Measurements from ENCODE around the gene ZNF562. TPM values are rescaled to one million over a fixed set of nuclear protein-coding genes. Genes with fewer than 3 reads are reported as not detected.

Gene ZNF562
- total and polyA plus RNA-seq, 2 of the 4 experiments (the other 2 are of a cell fraction), result 5.2 to 43.7 TPM

DNA sequence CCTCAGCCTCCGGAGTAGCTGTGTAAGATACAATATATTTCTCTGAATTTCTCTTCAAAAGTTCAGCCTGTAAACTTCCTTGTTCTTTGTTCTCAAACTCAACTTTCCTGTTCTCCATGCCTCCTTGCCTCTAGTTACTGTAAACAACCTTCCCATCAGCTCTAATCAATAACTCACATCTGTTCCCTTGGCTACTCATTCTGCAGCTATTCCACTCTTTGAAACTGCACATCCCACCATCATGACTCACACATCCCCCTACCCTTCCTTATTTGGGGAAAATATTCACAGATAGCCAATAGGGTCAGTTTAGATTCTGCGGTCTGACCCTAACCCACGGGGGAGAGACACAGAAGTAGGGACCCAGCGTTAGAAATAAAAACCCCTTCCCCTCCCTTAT lies 2.0 kb downstream of the ZNF562 start:
- no peak overlapping the region for H3K23ac ChIP-seq (ENCODE audit: low read depth, low read length)
- no peak overlapping the region for H3K9ac ChIP-seq (ENCODE audit: low read depth, low read length)
- TF ChIP-seq RFX5 (IDR thresholded peaks at IDR 0.05; ENCODE audit: low read depth, low read length), result no peak
- no peak for TF ChIP-seq SMC3 (IDR thresholded peaks at IDR 0.05; ENCODE audit: low read depth, low read length)
- no peak for TF ChIP-seq RAD21 (IDR thresholded peaks at IDR 0.05; ENCODE audit: low read length)
- TF ChIP-seq, protein P1, sequence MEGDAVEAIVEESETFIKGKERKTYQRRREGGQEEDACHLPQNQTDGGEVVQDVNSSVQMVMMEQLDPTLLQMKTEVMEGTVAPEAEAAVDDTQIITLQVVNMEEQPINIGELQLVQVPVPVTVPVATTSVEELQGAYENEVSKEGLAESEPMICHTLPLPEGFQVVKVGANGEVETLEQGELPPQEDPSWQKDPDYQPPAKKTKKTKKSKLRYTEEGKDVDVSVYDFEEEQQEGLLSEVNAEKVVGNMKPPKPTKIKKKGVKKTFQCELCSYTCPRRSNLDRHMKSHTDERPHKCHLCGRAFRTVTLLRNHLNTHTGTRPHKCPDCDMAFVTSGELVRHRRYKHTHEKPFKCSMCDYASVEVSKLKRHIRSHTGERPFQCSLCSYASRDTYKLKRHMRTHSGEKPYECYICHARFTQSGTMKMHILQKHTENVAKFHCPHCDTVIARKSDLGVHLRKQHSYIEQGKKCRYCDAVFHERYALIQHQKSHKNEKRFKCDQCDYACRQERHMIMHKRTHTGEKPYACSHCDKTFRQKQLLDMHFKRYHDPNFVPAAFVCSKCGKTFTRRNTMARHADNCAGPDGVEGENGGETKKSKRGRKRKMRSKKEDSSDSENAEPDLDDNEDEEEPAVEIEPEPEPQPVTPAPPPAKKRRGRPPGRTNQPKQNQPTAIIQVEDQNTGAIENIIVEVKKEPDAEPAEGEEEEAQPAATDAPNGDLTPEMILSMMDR (conservative IDR thresholded peaks at IDR 0.05; ENCODE audit: low read depth, low read length), result no peak
- TF ChIP-seq FOS (IDR thresholded peaks at IDR 0.05; ENCODE audit: low read depth, low read length), result no peak
- TF ChIP-seq RCOR1 (IDR thresholded peaks at IDR 0.05; ENCODE audit: insufficient replicate concordance, low read length), result no peak
- no peak for TF ChIP-seq MXI1 (IDR thresholded peaks at IDR 0.05; ENCODE audit: borderline replicate concordance, low read depth, low read length)
- no peak for TF ChIP-seq BHLHE40 (IDR thresholded peaks at IDR 0.05; ENCODE audit: low read depth, low read length)
- TF ChIP-seq, protein P2, sequence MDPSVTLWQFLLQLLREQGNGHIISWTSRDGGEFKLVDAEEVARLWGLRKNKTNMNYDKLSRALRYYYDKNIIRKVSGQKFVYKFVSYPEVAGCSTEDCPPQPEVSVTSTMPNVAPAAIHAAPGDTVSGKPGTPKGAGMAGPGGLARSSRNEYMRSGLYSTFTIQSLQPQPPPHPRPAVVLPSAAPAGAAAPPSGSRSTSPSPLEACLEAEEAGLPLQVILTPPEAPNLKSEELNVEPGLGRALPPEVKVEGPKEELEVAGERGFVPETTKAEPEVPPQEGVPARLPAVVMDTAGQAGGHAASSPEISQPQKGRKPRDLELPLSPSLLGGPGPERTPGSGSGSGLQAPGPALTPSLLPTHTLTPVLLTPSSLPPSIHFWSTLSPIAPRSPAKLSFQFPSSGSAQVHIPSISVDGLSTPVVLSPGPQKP (IDR thresholded peaks at IDR 0.05; ENCODE audit: borderline replicate concordance, low read depth, low read length), result no peak
- no peak for TF ChIP-seq CEBPB (IDR thresholded peaks at IDR 0.05; ENCODE audit: low read depth, low read length)
- no peak for TF ChIP-seq CHD1 (IDR thresholded peaks at IDR 0.05; ENCODE audit: low read depth, low read length)
- TF ChIP-seq MAFK (IDR thresholded peaks at IDR 0.05; ENCODE audit: low read depth, low read length), result no peak
- no peak for TF ChIP-seq NFE2L2 (IDR thresholded peaks at IDR 0.05; ENCODE audit: low read depth, low read length)
- TF ChIP-seq POLR2A (IDR thresholded peaks at IDR 0.05; ENCODE audit: low read depth, low read length), result no peak
- TF ChIP-seq, protein P3, sequence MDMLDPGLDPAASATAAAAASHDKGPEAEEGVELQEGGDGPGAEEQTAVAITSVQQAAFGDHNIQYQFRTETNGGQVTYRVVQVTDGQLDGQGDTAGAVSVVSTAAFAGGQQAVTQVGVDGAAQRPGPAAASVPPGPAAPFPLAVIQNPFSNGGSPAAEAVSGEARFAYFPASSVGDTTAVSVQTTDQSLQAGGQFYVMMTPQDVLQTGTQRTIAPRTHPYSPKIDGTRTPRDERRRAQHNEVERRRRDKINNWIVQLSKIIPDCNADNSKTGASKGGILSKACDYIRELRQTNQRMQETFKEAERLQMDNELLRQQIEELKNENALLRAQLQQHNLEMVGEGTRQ (IDR thresholded peaks at IDR 0.05; ENCODE audit: low read depth, low read length), result no peak
- TF ChIP-seq MAZ (IDR thresholded peaks at IDR 0.05; ENCODE audit: borderline replicate concordance, low read depth, low read length), result no peak
- H2BK5ac ChIP-seq (ENCODE audit: low read depth, low read length, poor library complexity, severe bottlenecking), result no peak overlapping the region
- no peak overlapping the region for H4K8ac ChIP-seq (ENCODE audit: low read depth in 2 of 2, low read length in 2 of 2)
- no peak overlapping the region for H3K14ac ChIP-seq (replicated peaks; ENCODE audit: low read depth, low read length)
- H3K27ac ChIP-seq (ENCODE audit: insufficient read depth, low read length), result no peak overlapping the region
- no peaks in the 10 kb centered on the region for H3K27me3 ChIP-seq (ENCODE audit: control insufficient read depth, insufficient read depth, low read length)
- no peak overlapping the region for H3K56ac ChIP-seq (ENCODE audit: extremely low read depth, insufficient read depth, low read length)
- H2AK9ac ChIP-seq (replicated peaks; ENCODE audit: low read depth, low read length, poor library complexity), result no peak overlapping the region
- no peak overlapping the region for H3K18ac ChIP-seq (ENCODE audit: low read depth, low read length)
- in situ Hi-C loops (cut with MboI; ENCODE audit: low sequenced_read_pairs) (no loop called here), intact Hi-C loops (cut with micrococcal nuclease) (no loop called here), dilution Hi-C loops (cut with HindIII; ENCODE audit: low sequenced_read_pairs, unreplicated experiment) (no loop called here)
- 0 out of 2 replicates have a peak, but pooled peaks cover 3% of the 10 kb centered on the region for H4K20me1 ChIP-seq (ENCODE audit: insufficient read depth, low read length)
- H3K9me3 ChIP-seq (ENCODE audit: control insufficient read depth, insufficient read depth, low read length), result peaks cover 24% of the 10 kb centered on the region
- no peak overlapping the region for H4K91ac ChIP-seq (ENCODE audit: insufficient read depth, low read depth, low read length)
- ATAC-seq (ENCODE audit: low read depth), result no peak
- H2AFZ ChIP-seq (replicated peaks; ENCODE audit: low read length, poor library complexity), result no peak overlapping the region
- H2AK5ac ChIP-seq (ENCODE audit: low read depth, low read length), result no peak overlapping the region
- H3K4me1 ChIP-seq (ENCODE audit: control insufficient read depth, insufficient read depth, low read length), result no peaks in the 10 kb centered on the region
- no peak overlapping the region for H3K4ac ChIP-seq (ENCODE audit: low read depth, low read length)
- no peak overlapping the region for H2BK15ac ChIP-seq (ENCODE audit: low read depth, low read length)
- no peak overlapping the region for H2BK120ac ChIP-seq (ENCODE audit: low read depth, low read length)
- BruUV-seq (replicated peaks), result no TSS peak
- ChIA-PET CTCF (no interaction called here), POLR2A (ENCODE audit: unreplicated experiment) (no interaction called here)
- H3K79me1 ChIP-seq (ENCODE audit: low read depth in 1 of 2, low read length in 2 of 2), result peaks cover 14 to 22% of the 10 kb centered on the region in 2 experiments
- peaks cover 16% of the 10 kb centered on the region for H3K36me3 ChIP-seq (ENCODE audit: control insufficient read depth, insufficient read depth, low read length)
- no peak overlapping the region for H4K5ac ChIP-seq (ENCODE audit: low read depth, low read length)
- no peak overlapping the region for H3K4me3 ChIP-seq (ENCODE audit: insufficient read depth, low read depth, low read length)
- H3K9me1 ChIP-seq (ENCODE audit: insufficient read depth, low read length), result no peaks in the 10 kb centered on the region
- no peak overlapping the region for H2BK20ac ChIP-seq (ENCODE audit: low read depth, low read length)
- WGBS, 2 experiments (ENCODE audit: extremely low coverage in 2 of 2, insufficient read length in 1 of 2), result no CpG with 5 or more reads among the region's 4 CpGs
- H3K4me2 ChIP-seq (ENCODE audit: low read depth, low read length), result no peak overlapping the region
- DNase-seq, result no peak
